NCI-H526 (cell line): ENCODE data around the gene ZC2HC1B.
A peak's percentile ranks its signal among the peaks of the same experiment; 100 is the strongest.

Experiments used
- DNase-seq, 2 experiments: peaks; one replicate each; lab custom pipeline; 2025; lab: John Stamatoyannopoulos, UW

Gene ZC2HC1B

DNA sequence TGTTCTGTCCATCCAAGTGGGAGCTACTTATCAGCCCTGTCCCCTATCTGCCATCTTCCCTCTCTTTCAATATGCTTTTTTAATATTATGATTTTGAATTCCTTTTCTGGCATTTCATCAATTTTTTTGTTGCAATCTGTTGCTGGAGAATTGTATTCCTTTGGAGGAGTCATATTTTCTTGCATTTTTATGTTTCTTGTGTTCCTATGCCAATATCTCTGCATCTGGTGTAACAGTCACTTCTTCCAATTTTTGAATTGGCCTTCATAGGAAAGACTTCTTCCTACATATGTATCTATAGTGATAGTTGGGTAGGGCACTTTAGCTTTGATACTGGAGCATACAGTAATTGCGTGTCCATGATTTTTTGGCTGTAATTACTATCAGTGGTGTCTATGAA lies 70.1 kb downstream of the ZC2HC1B start:
- DNase-seq, result no peak

DNA sequence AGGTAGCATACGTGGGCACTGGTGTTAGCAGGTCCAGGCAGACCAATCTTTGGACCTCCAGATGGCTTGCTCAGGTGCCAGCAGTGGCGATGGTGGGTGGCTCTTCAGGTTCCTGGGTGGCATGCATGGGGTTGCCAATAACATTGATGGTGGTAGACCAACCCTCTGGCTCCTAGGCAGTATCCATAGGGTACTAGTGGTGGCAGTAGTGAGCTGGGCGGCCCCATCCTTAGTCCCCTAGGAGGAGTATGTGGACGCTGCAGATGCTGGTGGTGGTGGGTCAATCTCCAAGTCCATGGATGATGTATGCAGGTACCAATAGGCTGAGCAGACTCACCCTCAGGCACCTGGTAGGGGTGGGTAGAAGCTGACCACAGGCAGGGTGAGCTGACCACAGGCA lies 70.6 kb downstream of the ZC2HC1B start:
- DNase-seq, result no peak

DNA sequence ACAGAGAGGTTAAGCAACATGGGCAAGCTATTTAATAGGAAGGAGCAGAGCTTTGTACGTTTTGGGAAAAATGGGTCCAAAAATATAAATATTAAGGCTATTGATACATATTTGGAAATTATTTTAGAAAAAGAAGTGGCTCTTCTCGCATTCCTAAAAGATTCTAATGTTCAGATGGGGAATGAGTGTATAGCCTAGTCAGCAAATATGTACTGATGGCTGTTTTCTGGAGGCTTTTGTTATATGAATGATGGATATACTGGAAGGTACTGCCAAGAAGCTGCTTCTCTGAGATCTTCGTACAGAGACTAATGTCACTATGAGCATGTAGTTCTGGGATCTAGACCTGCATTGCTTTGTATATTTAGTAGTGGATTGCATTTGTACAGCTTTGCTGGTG lies 72.1 kb downstream of the ZC2HC1B start:
- DNase-seq, result no peak

DNA sequence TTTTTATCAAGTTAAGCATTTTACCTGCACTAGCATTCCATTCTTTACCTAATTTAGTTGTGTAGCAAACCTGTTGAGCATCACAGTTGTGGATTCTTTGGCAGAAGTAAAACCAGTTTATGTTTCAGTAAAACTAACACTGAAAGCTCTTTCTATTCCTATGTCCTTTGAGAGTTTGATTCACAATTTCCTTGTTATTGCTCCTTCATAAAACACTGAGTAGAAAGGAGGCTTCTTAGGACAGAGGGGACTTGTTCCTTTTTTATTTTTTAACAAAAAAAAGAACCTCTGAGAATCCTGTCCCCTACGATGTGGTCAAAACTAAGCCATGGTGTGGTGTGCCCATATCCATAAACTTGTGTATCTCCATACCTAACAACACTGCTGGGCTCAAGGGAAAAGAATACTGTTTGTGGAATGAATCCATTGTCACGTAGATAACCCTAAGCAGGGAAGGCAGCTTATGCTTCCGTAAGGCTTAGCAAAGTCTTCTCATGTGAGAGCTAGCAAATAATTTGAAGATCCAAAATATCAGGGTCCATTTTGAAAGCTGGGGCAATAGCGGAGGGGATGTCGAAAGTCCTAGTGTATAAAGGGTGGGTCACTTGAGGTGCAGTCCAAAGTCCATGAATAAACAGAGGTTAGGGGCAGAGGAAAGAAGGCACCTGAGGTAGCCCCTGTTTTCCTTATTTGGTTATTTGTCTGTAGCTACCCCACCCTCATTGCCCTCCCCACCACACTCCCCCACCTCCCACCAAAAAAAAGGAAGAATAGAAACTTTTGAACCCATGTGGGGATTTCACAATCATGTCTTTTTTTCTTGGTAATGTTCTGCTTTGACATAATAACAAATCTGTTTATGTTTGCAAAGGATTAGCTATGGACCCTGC lies 72.7 kb downstream of the ZC2HC1B start:
- no peak for DNase-seq

DNA sequence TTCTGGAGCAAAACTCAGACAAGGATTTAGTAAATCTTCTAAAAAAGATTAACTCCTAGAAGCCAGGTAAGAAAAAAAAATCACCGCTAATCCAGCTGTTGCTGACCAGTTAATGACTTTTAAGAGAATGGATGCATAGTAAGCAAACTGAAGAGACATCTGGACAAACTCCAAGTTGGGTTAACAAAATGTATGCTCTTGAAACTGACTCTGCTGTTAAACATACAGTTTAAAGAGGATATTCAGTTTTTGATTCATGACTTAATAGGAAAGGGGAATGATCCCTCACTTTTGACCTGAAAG lies 73.3 kb downstream of the ZC2HC1B start:
- DNase-seq, result no peak

DNA sequence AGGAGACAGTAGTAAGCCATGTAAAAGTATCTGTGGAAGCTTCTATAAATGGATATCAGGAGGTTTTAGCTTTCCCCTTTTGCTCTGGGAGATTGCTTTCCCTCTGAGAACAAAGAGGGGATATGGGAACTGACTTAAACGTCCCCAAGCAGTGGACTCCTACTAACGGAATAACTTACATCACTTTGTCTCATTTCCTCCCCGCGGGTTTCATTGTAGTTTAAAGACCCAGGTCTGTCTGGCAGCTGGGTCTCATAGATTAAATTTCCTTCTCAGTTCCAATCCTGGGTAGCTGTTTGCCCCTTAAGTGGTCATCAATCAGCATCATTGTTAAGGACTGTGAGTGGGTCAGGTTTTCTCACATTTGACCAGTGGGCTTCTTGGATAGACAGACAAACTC lies 75.1 kb downstream of the ZC2HC1B start:
- DNase-seq, result no peak

DNA sequence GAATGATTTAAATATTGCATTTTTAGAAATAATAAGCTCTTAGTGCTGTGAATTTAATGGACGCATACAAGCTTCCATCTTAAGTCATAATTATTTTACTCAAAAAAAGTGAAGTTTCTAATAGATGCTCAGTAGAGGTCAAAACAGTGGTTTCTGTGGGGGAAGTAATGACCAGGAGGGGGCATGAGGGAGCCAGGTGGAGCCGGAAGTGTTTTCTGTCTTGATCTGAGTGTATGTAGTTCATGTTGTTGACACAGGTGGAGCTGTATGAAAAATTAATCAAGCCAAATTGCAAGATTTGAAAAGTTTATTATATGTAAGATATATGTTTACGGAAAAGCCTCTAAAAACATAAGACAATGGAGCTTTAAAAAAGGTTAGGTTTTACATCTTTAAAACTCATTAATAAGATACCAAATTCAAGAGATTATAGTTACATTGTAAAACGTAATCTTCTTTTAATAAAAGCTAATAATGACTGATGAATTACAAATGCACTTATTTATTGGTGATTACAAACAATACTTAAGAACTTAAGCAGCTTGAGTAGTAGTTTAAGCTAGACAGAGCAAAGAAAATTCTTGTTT lies 75.8 kb downstream of the ZC2HC1B start:
- DNase-seq, result peak; percentile 2 to 73

DNA sequence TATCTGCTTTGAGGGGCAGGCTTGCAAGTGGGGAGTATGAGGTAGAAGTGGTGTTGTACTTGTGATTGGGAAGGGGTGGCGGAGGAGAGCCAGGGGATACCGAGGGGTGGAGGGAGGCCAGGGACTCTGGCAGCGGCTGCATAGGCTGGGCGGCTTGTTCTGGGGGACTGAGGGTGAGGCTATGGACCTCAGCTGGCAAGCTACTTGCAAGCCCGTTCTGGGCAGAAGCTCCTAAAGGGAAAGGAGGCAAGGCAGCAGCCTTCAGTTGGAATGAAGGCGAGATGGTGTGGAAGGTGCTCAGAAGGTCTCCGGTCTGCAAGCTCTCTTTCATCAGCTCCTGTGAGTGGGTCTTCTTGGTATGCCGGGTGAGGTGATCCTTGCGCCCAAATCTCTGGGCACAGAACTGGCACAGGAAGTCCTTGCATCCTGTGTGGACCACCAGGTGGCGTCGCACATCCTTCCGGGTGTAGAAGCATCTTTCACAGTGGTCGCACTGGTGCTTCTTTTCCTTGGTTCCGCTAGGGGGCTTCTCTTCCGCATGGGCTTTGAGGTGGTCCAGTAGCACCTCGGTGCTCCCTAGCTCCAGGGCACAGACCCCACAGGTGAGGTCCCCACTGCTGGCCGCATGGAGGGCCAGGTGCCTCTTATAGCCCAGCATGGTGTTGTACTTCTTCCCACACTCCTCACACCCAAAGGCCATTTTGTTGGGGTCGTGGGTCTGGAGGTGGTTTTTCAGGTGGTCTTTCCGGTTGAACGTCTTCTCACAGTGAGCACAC lies 77.8 kb downstream of the ZC2HC1B start:
- peak; percentile 70 to 88 for DNase-seq

DNA sequence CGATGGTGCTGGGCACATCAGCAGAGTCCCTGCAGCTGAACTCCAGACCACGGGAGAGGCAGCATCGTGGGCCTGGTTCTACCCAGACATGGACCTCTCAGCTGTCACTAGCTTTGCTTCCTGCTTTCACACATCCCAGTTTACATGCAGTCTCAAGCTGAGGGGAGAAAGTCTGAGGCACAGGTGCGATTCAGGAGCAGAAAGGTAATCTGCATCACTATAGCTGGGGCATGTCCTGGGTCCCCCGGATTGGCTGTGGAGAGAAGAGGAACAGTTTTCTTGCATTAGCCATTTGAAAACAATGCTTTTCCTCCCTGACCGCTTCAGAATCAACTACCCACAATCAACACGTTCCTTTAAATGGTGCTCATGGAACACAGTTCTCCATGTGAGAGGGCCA lies 83.9 kb downstream of the ZC2HC1B start:
- DNase-seq, result no peak

DNA sequence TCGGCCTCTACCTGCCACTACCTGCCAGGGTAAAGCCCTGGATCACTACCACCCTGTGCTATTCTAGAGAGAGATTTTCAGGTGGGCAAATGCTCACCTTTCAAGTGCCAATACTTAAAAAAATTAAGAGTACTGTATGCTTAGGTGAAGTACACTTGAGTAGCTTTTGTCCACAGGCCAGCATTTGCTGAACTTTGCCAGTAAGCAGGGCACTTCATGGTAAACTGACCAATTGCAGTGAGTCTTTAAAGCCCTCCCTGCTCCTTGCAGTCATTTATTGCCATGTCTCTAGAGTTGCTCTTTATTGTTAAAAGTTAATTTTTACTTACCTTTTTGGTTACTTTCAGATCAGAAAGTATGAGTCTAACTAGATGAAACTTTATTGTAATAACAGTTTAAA lies 85.3 kb downstream of the ZC2HC1B start:
- DNase-seq, result no peak

DNA sequence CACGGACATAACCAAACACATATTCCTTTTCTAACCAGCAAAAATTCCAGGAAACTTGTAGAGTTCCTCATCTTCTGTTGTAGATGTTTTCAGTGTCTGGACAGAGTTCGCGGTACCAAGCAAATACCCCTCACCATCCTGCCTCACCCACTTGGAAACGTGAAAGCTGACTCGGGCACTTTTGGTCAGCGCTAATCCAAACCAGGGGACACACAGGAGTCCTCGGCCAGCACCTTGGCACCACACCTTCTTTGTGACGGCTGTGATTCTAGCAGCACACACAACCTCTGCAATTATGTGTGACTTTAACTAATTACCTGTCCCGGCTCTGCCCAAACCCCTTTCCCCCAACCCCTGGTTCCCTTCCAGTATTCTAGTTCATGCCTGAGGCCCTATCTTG lies 85.7 kb downstream of the ZC2HC1B start:
- DNase-seq, result no peak

DNA sequence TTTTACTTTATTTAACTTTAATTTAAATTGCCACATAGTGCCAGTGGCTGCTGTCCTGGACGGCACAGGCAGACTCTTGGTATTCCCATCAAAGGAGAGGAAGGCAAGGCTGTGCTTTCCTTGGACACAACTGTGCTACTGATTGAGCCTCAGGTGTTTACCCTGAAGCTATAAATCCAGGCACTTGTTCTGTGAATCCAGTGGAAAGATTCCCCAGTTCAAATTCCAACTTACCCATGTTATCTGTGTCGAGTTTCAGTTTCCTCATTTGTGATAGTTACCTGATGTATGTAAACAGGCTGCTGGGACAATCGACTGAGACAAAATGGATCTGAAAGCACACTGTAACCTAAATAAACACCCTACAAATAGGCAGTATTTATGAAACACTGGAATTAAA lies 86.6 kb downstream of the ZC2HC1B start:
- DNase-seq, result no peak

DNA sequence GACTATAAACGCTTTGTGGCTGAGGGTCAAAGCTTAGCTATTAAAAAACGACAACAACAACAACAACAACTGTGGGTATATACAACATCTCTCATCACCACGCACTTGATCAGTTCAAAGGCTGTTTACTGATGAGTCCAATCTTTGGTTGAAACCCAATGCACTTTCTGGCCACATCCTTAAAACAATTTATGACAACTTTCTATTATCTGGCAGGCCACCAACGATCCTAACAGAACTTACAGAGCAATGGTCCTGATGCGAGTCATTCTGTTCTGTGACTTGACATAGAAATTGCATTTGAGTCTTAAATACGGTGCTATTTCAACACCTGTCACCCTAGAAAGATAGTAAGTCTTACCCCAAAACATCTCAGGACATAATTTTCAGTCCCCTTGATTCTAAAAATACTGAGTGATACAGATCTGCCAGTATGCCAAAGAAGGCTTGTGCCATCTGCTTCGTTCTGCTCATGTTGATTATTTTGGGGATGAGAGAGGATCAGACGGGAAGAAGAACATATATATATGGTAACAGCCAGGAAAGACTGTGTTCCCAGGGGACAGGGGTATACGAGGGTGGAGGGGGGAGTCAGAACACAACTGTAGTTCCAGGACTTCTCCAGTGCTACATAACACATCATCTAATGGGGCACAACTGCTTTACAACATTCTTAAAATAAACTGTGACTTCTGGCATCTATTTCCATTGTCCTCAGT lies 87.9 kb downstream of the ZC2HC1B start:
- DNase-seq, result no peak

DNA sequence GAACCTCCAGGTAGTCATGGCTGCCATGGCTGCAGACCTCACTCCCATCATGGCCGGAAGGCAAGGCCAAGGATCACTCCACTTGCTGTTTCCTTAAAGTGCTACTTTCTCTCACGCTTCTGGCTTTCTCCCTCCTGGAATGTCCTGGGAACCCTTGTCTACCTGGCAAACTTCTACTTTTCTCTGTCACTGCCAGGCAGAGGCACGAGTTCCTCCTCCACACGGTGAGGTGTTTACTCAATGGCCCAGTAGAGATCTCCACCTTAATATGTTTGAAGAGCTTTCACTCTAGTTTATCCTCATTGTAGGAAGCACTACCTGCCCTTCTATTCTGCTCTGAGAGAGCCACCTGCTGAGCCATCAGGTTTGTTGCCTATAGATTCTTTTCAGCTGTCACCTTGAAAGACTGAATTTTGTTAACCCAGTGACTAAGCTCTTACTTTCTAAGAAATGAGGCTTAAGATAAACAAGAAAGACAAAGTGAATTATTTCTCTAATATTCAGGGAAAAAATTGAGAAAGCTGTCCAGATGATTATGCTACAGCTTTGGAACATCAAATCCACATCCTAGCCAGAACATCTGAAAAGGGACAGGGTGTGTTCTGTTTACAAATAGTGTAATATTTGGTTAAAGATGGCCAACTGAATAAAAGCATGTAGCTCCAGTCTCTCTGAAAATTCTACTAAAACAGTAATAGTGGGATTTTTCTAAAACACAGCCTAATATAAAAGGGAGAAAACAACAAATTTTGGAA lies 88.8 kb downstream of the ZC2HC1B start:
- DNase-seq, result no peak

DNA sequence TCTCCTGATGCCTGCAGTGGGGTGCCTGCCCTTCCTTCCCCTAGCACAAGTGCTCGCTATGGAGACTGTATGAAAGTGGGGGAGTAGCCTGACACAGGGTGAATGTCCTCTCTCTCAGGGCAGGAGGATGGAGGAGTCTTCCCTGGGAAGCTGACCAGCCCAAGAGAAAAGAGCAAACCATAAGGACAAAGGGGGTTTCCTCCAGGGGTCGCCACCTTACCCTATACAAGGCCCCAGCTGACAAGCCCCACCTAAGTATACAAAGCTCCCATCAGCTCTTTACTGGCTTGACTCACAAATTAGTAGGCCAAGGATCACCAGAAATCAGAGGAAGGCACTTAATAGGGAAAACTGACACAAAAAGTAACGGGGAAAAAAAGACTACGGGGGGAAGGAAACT lies 89.6 kb downstream of the ZC2HC1B start:
- DNase-seq, result no peak

DNA sequence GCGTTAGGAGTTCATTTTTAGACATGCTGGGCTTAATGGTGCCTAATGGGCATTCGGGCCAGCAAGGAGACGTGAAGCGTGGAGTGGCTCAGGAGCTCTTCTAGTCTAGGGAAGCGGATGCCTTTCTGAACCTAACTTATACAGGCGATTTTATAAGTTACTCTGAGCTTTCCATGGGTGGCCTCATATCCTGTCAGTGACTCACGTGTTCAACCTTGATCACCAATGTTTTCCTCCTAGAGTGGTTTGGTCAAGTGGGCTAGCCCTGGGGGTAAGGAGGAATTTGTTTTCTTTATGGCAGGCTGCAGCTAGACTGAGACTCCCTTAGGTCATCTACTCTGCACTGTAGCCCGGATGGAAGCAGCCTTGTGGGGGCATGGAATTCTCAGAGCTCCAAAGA lies 91.7 kb downstream of the ZC2HC1B start:
- no peak for DNase-seq

DNA sequence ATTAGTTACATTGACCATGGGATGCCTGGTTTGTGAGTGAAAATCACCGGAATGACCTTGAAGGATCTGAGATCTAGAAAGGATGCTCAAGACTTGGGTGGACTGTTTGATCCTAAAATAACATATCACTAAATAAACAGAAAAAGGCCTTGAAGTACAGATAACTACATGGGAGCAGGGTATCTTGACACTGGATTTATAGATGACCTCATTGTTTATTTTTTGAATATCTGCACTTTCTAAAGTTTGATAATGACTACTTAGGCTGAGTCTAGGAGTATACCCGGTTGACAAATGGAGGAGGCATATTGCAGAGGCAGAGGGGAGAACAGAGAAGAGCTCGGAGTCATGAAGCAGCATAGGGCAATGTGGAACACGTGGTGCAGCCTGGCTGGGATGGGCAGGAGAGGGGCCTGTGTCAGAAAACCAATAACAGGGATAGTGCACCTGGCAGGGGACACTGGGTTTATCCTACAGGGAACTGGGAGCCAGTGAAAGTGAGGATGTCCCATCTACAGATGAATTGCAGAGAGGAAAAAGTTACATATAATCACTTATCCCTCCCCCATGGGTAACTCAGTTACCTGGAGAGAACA lies 93.5 kb downstream of the ZC2HC1B start:
- DNase-seq, result no peak

DNA sequence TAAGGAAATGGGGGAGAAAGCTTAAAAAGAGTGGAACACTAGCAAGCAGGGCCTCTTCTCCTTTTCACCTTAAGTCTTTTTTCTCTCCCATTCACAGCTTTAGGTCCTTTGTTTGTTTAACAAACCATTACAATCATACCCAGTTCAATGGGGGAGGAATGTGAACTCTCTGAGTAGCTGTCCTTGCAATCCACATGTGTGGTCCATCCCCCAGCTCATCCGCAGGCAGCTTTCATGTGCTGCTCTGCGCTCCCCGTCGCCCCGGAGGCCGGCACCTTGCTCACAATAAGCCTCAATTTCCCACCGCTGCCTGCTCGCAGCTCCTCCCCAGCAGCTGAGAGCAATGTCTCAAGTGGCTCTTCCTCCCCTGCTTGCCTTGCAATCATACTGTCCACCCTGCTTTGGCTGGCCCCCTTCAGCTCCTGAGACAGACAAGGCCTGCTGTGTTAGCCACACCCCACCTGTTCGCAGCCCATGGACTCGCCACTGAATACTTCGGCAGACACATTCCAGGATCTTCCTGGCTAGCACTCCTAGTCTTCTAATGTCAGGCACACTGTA lies 94.6 kb downstream of the ZC2HC1B start:
- no peak for DNase-seq

DNA sequence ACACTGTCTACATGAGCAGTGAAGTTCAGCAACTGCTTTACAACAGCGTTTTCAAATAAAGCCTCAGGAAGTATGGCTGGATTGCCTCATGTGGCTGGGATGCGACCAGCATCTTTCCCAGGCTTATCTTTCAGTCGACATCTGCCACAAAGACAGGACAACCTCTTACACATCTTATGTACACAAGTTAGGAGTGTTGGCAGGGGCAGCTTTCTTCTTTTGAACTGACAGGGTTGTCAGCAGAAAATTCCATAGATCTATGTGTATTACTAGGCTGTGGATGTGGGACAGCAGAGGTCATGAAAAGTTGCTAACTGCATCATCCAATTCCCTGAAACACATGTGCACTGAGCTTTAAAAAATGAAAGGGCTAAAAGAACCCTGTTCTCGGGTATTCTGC lies 95.7 kb downstream of the ZC2HC1B start:
- no peak for DNase-seq

DNA sequence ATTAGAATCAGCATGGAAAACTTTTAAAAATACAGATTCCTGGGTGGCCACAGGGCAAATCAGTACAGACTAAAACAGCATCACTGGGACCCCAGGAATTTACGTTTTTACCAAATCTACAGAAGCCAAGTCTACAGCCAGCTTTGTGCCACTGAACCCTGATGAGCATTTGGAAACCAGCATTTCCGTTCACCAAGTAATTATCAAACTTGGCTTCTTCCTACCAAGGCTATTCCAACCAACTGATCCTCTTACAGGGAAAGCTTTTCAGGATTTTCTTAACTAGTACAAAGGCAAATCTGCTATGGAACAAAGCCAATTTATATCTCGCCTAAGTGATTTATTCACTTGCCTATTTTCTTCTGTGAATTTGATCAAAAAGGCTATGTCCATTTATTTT lies 96.8 kb downstream of the ZC2HC1B start:
- DNase-seq, result peak in 1 of 2 experiments; percentile 22
